ENCODE data around the gene SH3BP4.

SH3BP4 gene

GRCh38 chr2:234951664-234952269, at the start of gene SH3BP4:
Gene SH3BP4 (plus strand): TSS chr2:234952017. CDS start chr2:235035003, 82,986 bp downstream.
- no peak for DNase-seq (ENCODE audit: low read depth in 2 of 2, low spot score in 1 of 2)

DNA sequence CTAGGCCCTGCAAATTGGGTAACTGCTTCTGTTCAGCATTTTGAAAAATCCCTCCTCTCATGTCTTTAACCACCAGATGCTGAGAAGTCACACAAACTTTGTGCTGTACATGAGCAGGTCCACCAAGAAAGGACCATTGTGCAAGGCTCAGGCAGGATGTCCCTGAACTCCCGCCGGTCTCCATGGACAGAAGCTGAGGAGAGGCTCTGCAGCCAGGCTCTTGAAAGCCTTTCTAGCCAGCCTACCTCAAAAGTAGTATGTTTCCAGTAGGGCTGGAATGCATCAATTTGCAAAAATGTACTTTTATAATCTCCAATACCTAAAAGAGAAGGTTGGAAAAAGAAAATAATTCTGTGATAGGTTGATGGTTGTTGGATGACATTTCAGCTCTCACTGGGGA, 47.0 kb upstream of the SH3BP4 start:
- no peak for DNase-seq (ENCODE audit: low read depth in 2 of 2, low spot score in 1 of 2)

DNA sequence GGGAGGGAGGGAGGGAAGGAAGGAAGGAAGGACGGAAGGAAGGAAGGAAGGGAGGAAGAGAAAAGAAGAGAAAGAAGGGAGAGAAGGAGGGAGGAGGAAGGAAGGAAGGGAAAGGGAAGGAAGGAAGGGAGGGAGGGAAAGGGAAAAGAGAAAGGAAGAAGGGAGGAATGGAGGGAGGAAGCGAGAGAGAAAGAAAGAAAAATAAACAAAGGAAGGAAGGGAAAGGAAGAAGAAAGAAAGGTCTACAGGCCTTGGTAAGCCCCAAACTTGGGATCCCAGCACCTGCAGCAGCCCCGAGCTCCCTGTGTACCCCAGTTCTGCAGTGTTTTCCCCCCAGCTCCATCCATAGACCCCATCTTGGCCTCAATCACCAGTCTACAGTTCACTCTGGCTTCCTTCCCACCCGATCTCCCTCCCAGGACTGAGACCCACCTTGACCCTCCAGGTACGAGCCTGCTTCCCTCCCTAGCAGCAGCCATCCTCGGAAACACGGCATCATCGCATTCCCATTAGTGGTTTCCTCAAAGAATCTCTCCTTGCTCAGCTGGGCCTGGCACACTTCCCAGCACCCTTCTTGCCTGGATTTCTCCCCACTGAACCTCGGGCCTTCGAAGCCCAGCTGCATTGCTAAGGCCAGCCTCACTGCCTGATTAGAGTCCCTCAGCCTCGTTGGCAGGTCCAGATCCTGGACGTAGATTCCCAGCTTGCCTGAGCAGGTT, 46.1 kb upstream of the SH3BP4 start:
- no peak for DNase-seq (ENCODE audit: low read depth in 2 of 2, low spot score in 1 of 2)

DNA sequence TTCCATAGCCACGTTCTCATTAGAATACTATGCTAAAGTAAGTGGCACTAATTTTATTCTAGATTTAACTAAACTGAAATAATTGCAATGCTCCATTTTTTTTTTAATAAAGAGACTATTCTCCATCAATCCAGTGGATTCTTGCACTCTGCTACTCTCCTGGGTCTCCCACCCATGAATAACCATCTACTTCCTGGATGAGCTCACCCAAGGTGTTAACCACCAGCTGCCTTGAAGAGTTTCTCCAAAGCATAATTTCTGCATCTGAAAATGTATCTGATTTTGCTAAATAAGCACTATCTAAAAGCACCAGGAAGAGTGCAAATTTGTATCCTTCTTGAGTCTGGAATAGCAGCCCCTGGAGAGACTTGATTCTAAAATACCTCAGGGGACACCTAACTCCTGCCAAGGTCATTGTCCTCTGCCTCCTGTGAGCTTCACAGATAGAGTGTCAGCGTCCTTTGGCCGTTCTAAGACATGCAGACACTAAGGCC, 41.6 kb upstream of the SH3BP4 start:
- DNase-seq (ENCODE audit: low read depth in 2 of 2, low spot score in 1 of 2), result no peak

GRCh38 chr2:234911271-234911670, 40.5 kb upstream of the SH3BP4 start:
- no peak for DNase-seq (ENCODE audit: low read depth in 2 of 2, low spot score in 1 of 2)

DNA sequence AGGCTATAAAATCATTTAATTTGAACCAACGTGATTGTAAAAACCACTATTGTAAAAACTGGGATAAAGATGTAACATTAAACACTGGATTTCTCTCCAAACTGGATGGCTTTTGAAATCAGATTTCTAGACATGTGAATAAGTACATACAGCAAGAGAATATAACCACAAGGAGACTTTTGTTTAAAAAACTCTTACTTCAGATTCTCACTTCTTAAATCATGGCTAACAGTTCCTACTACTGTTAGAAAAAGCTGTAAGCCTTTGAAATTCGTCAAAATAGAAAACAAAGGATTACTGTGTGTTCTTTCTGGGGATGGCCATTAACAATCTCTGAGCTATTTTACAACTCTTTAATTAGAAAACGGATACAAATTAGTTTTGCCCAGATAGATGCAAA, 39.4 kb upstream of the SH3BP4 start:
- no peak for DNase-seq (ENCODE audit: low read depth in 2 of 2, low spot score in 1 of 2)

- no peak for DNase-seq (ENCODE audit: low read depth in 2 of 2, low spot score in 1 of 2)
These were observed 38.6 kb upstream of the SH3BP4 start for GRCh38 chr2:234913208-234913626.

- no peak for DNase-seq (ENCODE audit: low read depth in 2 of 2, low spot score in 1 of 2)
These were observed 37.3 kb upstream of the SH3BP4 start for GRCh38 chr2:234914371-234915154.

- DNase-seq (ENCODE audit: low read depth in 2 of 2, low spot score in 1 of 2), result no peak
These were observed 35.1 kb upstream of the SH3BP4 start for GRCh38 chr2:234916674-234917073.

DNA sequence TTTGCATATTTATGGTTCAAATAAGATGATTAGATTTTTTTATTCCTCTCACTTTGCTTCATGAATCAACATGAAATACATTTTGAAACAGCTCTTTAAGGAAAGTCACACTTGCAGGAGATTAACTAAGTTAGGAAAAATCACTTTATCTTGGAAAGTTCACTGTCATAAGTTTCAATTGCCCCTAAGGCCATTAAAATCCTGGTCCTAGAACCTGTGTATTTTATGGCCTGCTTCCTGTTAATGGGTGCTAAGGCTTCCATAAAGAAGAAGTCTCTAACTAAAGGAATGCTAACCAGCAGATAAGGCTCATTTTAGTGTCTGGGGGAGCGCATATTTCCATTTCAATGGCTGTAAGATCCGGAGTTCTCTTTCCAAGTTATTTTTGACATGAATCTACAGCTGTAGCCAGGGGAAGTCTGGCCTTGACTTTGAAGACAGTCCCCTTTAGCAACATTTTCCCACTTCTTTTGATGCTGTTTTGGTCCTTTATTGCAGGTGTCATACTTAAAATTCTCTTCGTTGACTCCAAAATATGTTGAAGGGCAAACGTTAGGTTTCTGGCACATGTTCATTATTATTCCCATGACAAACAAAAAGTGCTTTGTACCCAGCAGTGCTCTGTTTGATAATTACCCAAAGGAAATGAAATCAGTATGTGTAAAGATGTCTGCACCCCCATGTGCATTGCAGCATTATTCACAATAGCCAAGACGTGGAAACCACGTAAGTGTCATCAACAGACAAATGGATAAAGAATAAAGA, 34.4 kb upstream of the SH3BP4 start:
- no peak for DNase-seq (ENCODE audit: low read depth in 2 of 2, low spot score in 1 of 2)

DNA sequence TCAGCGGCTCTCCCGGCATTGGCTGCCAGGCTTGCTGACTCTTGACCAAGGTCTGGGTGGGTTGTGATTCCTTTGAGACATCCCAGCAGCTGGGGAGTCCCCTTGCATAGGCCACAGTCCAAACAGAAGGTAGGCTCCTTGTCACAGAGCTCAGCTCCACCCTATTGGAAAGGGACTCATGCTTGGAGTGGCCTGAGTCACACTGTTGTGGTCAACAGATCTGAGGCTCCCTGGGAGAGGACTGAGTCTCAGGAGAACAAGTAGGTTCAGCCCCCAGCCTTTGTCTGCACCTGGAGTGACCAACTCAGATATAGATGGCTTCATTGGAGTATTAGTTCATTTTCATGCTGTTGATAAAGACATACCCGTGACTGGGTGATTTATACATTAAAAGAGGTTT, 32.1 kb upstream of the SH3BP4 start:
- DNase-seq (ENCODE audit: low read depth in 2 of 2, low spot score in 1 of 2), result no peak

DNA sequence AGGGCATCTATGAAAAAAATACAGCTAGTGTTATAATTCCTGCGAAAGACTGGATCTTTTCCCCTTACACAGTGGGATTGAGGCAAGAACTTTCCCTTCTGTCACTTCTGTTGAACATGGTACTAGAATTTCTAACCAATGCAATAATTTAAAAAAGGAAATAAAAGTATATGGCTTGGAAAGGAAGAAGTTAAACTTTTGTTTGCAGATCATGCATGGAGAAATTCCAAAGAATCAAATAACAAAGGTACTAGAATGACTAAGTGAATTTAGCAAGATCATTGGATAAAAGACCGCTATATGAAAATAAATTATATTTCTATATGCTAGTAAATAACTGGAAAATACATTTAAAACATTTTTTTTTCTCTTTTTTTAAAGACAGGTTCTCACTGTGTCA, 31.0 kb upstream of the SH3BP4 start:
- no peak for DNase-seq (ENCODE audit: low read depth in 2 of 2, low spot score in 1 of 2)

DNA sequence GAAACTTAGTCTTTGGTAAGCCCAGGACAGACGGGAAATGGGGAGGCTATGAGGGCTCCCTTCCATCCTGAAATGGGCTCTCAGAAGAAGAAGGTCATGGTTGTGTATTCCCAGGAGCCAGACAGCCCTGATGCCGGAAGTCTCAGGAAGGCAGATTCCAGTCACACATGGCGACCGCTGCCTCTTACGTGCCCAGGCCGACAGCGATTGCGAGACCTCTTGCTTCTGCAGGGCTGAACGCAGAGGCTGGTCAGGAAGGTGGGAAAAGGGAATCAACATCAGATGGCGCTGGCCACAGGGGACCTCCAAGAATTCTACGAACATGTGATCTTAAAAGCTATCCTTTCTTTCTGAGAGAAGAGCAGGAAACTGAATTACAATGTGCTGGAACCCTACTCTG, 22.8 kb upstream of the SH3BP4 start:
- DNase-seq (ENCODE audit: low read depth in 2 of 2, low spot score in 1 of 2), result no peak

DNA sequence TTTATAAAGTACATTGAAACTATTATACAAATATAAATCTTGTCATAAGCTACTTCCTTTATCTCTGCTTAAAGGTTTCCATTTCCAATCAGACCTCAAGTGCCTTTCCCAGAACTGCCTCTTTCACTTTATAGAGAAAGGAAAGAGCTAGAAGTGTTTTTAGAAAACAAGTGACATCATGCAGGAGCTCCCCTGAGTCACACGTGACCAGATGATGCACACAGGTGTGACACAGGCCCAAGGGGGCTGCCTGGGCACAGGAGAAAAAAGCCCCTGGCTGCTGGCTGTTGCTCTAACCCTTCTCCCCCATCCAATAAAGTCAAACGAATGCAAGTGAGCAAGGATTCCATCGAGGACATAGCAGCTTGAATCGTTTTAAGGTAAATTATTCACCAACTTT, 21.4 kb upstream of the SH3BP4 start:
- no peak for DNase-seq (ENCODE audit: low read depth in 2 of 2, low spot score in 1 of 2)

GRCh38 chr2:234931371-234931770, 20.4 kb upstream of the SH3BP4 start:
- no peak for DNase-seq (ENCODE audit: low read depth in 2 of 2, low spot score in 1 of 2)

- no peak for DNase-seq (ENCODE audit: low read depth in 2 of 2, low spot score in 1 of 2)
These were observed 19.1 kb upstream of the SH3BP4 start for GRCh38 chr2:234932591-234933168.

DNA sequence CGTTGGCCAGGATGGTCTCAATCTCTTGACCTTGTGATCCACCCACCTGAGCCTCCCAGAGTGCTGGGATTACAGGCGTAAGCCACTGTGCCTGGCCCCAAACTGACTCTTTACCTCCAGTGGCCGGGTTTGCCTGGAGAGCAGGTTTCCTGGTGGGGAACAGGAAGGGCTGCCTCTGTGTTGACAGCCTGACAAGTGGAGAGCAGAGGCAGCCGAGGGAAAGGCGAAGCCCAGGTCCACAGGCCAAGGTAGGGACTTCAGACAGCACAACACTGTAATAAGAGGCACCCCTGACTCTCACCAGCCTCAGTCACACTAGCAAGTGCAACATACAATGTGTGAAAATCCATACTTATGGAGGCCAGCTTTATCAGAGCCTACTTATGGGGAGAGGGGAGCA, 16.5 kb upstream of the SH3BP4 start:
- DNase-seq (ENCODE audit: low read depth in 2 of 2, low spot score in 1 of 2), result no peak

- DNase-seq (ENCODE audit: low read depth in 2 of 2, low spot score in 1 of 2), result no peak
These were observed 12.2 kb upstream of the SH3BP4 start for GRCh38 chr2:234939576-234939975.

- no peak for DNase-seq (ENCODE audit: low read depth in 2 of 2, low spot score in 1 of 2)
These were observed 11.8 kb upstream of the SH3BP4 start for GRCh38 chr2:234939996-234940395.

DNA sequence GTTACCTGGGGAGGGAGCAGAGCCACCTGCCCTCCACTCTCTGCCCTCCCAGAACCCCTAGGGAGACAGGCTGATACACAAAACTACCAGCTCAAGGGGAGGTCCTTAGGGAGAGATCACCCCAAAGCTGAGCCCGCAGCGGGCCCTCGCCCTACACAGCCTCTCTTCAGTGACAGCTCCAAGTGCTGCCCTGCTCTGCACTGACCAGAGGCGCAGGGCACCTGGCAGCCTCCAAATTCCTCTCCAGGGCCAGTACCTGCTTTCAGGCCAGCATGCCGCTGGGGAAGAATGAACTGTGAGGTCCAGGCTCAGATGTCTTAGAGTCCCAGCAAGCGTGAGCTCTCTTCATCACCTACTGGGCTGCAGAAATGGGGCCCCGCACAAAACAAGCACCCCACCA, 11.3 kb upstream of the SH3BP4 start:
- DNase-seq (ENCODE audit: low read depth in 2 of 2, low spot score in 1 of 2), result no peak

DNA sequence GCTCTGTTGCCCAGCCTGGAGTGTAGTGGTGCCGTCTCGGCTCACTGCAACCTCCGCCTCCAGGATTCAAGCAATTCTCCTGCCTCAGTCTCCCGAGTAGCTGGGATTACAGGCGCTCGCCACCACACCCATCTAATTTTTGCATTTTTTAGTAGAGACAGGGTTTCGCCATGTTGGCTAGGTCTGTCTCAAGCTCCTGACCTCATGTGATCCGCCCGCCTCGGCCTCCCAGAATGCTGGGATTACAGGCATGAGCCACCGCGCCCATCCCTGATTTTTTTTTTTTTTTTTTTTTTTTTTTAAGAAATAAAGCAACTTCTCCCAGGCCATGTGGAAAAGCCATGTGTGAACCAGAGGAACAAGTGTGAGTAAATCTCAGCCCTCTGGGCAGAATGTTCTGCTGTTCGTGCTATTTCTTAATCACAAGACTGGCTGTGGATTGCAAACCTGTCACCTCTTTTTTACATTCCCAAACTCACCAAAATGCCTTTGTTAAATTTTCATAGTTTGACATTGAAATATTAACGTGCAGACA, 6.4 kb upstream of the SH3BP4 start:
- DNase-seq (ENCODE audit: low read depth in 2 of 2, low spot score in 1 of 2), result no peak
